Breast epithelium (tissue), 4 donors: ENCODE measurements around the gene FAM168A. TPM values are rescaled to one million over a fixed set of nuclear protein-coding genes. Genes with fewer than 3 reads are reported as not detected.

Experiments used
- DNase-seq, 2 donors: peaks; one replicate each; pipeline ENCODE4 v3.0.0-alpha.2; 2019; ENCODE audit warnings: low spot score in 2 of 2
- H3K27ac ChIP-seq, 2 donors: fragments of 200-600 bp; sonication (generic) in 1 of 2; one replicate each; pipeline ENCODE4 v1.5.1; 2016 to 2019; ENCODE audit warnings: mild to moderate bottlenecking in 1 of 2
- H3K27me3 ChIP-seq, 2 donors: fragments of 200-600 bp; sonication (generic) in 1 of 2; one replicate each; pipeline versions ENCODE4 v1.5.1 to v1.6.0; 2017 to 2019; ENCODE audit warnings: control low read depth in 1 of 2, mild to moderate bottlenecking in 1 of 2
- H3K36me3 ChIP-seq: fragments of 200-600 bp; one replicate; pipeline ENCODE4 v1.5.1; 2019
- H3K4me1 ChIP-seq, 2 donors: fragments of 200-600 bp; sonication (generic); one replicate each; pipeline ENCODE4 v1.5.1; 2016 to 2019; ENCODE audit warnings: control low read depth in 1 of 2
- H3K4me3 ChIP-seq, 3 donors: fragments of 200-600 bp; sonication (generic); 1 replicate in 2 of 3; 2 replicates in 1 of 3; pipeline ENCODE4 v1.5.1; 2016 to 2019; ENCODE audit warnings: mild to moderate bottlenecking in 3 of 3, moderate library complexity in 2 of 3
- H3K9me3 ChIP-seq, 2 donors: fragments of 200-600 bp; sonication (generic) in 1 of 2; one replicate each; pipeline ENCODE4 v1.5.1; 2016 to 2019; ENCODE audit warnings: control low read depth in 1 of 2
- POLR2A ChIP-seq: fragments of 450-650 bp; IDR thresholded peaks from one replicate; pipeline ENCODE4 v1.6.1; 2016; ENCODE audit warnings: antibody characterized with exemption, mild to moderate bottlenecking, moderate library complexity
- POLR2AphosphoS5 ChIP-seq, 3 donors: sonication (generic); formaldehyde crosslinking; IDR thresholded peaks; one replicate each; pipeline ENCODE4 v1.6.1; 2017; ENCODE audit warnings: antibody characterized with exemption in 3 of 3
- intact Hi-C: fragments of 100-400 bp; cut with DNase I; formaldehyde crosslinking; loops from one replicate; pipeline ENCODE4 v1.15.1; 2023; ENCODE audit warnings: low total_unique reads
- total RNA-seq, 3 donors: library from RNA; depleted of rRNA; stranded (reverse); fragments of >200 nt; gene quantifications; one replicate each; pipeline ENCODE4 v1.1.0, GENCODE V29; 2016
- TF ChIP-seq, protein P1 (sequence below), 3 donors: fragments of 450-650 bp; IDR thresholded peaks; one replicate each; pipeline ENCODE4 v1.5.1; 2016 to 2017; ENCODE audit warnings: antibody characterized with exemption in 3 of 3, mild to moderate bottlenecking in 3 of 3, moderate library complexity in 3 of 3

Gene FAM168A
- total RNA-seq, 3 donors from 2014 or later: 26.5 to 41.9 (median 28.8) TPM

- H3K27ac ChIP-seq: no peak overlapping the region
- H3K27me3 ChIP-seq: no peaks in the 10 kb centered on the region
- H3K36me3 ChIP-seq: no peaks in the 10 kb centered on the region
- intact Hi-C loops: loop anchor here (10.0 kb wide), 1 partner anchor 217 kb away; no protein-coding TSS in a partner anchor
- H3K4me1 ChIP-seq: no peaks in the 10 kb centered on the region
- no peaks in the 10 kb centered on the region for H3K9me3 ChIP-seq
- DNase-seq: no peak
- TF ChIP-seq, protein P1, sequence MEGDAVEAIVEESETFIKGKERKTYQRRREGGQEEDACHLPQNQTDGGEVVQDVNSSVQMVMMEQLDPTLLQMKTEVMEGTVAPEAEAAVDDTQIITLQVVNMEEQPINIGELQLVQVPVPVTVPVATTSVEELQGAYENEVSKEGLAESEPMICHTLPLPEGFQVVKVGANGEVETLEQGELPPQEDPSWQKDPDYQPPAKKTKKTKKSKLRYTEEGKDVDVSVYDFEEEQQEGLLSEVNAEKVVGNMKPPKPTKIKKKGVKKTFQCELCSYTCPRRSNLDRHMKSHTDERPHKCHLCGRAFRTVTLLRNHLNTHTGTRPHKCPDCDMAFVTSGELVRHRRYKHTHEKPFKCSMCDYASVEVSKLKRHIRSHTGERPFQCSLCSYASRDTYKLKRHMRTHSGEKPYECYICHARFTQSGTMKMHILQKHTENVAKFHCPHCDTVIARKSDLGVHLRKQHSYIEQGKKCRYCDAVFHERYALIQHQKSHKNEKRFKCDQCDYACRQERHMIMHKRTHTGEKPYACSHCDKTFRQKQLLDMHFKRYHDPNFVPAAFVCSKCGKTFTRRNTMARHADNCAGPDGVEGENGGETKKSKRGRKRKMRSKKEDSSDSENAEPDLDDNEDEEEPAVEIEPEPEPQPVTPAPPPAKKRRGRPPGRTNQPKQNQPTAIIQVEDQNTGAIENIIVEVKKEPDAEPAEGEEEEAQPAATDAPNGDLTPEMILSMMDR (IDR thresholded peaks at IDR 0.05): no peak
- no peak for TF ChIP-seq POLR2AphosphoS5 (IDR thresholded peaks at IDR 0.05)
- TF ChIP-seq POLR2A: no peak
- H3K4me3 ChIP-seq: no peak overlapping the region
Observed at GRCh38 chr11:73641668-73642067, 43.8 kb upstream of the FAM168A start.

DNA sequence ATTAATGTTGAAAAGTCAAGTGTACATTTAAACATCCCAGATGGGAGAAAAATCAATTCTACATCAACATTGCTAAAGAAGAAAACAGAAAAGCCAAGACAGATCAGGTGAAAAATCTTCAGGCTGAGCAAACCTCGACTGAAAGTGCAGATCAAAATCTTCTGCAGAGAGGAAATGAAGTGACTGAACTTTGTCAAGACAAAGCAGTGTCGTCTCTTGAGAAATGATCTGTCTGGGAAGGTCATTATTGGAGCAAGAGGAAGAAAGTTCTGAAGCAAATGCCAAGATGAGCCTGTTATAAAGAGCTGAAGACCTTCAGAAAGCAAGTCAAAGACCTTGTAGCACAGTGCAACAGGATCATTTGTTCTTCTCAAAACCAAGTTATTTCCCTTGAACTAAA, 42.7 kb upstream of the FAM168A start:
- Histone ChIP-seq H3K4me3 (no peak overlapping the region), H3K36me3 (no peaks in the 10 kb centered on the region), H3K4me1 (no peaks in the 10 kb centered on the region), H3K27ac (no peak overlapping the region), H3K9me3 (no peaks in the 10 kb centered on the region), H3K27me3 (no peaks in the 10 kb centered on the region)
- no peak for DNase-seq
- intact Hi-C loops: loop anchor here (10.0 kb wide), 1 partner anchor 216 kb away; no protein-coding TSS in a partner anchor
- TF ChIP-seq POLR2A (no peak), POLR2AphosphoS5 (IDR thresholded peaks at IDR 0.05) (no peak)
- TF ChIP-seq, protein P1 (IDR thresholded peaks at IDR 0.05): no peak

- intact Hi-C loops: loop anchor here (2.0 kb wide), 1 partner anchor 16 kb away; no protein-coding TSS in a partner anchor
- Histone ChIP-seq H3K36me3 (no peaks in the 10 kb centered on the region), H3K27ac (no peak overlapping the region), H3K27me3 (no peaks in the 10 kb centered on the region), H3K9me3 (no peaks in the 10 kb centered on the region), H3K4me1 (no peaks in the 10 kb centered on the region), H3K4me3 (no peak overlapping the region)
- no peak for DNase-seq
- TF ChIP-seq POLR2A (no peak), POLR2AphosphoS5 (IDR thresholded peaks at IDR 0.05) (no peak)
- TF ChIP-seq, protein P1 (IDR thresholded peaks at IDR 0.05): no peak
Observed at GRCh38 chr11:73637012-73637411, 39.1 kb upstream of the FAM168A start.

DNA sequence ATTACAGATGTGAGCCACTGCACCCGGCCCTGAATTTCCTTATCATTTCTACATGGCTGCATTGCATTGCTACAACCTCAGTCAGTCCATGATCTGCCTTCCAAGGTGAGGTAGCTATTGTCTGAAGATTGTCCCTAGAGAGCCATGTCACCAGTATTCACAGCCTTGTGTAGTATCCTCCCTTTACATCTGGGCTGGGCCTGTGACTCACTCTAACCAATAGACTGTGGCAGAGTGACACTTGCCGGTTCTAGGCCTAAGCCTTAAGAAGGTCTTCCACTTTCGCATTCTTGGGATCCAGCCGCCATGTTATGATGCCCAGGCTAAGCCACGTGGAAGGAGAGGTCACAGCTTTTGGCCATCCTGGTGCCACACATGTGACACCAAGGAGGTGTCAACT, 38.3 kb upstream of the FAM168A start:
- Histone ChIP-seq H3K36me3 (no peaks in the 10 kb centered on the region), H3K4me1 (no peaks in the 10 kb centered on the region), H3K4me3 (no peak overlapping the region), H3K9me3 (no peaks in the 10 kb centered on the region), H3K27ac (no peak overlapping the region), H3K27me3 (no peaks in the 10 kb centered on the region)
- DNase-seq: no peak
- intact Hi-C loops: loop anchor here (2.0 kb wide), 1 partner anchor 17 kb away; no protein-coding TSS in a partner anchor
- TF ChIP-seq POLR2AphosphoS5 (IDR thresholded peaks at IDR 0.05) (no peak), POLR2A (no peak)
- TF ChIP-seq, protein P1 (IDR thresholded peaks at IDR 0.05): no peak

GRCh38 chr11:73635721-73636120, 37.8 kb upstream of the FAM168A start:
- Histone ChIP-seq H3K27me3 (no peaks in the 10 kb centered on the region), H3K27ac (no peak overlapping the region), H3K4me1 (no peaks in the 10 kb centered on the region), H3K36me3 (no peaks in the 10 kb centered on the region), H3K4me3 (no peak overlapping the region), H3K9me3 (no peaks in the 10 kb centered on the region)
- no peak for DNase-seq
- TF ChIP-seq POLR2AphosphoS5 (IDR thresholded peaks at IDR 0.05) (no peak), POLR2A (no peak)
- TF ChIP-seq, protein P1 (IDR thresholded peaks at IDR 0.05): no peak
- intact Hi-C loops: loop anchor here (2.0 kb wide), 1 partner anchor 17 kb away; no protein-coding TSS in a partner anchor
